Stimulated activated CD4-positive, alpha-beta T cell treated with anti-CD3 and anti-CD28 coated beads, Interleukin-12 subunit alpha, Interleukin-12 subunit beta, amount 100 ng/mL, for 4 hours (primary cell): ENCODE measurements around the gene HCRTR1.

Source experiments
- DNase-seq: peaks from one replicate; pipeline ENCODE4 v3.0.0-alpha.2; 2020

Gene HCRTR1

GRCh38 chr1:31650161-31651088, 32.9 kb downstream of the HCRTR1 start:
- no peak for DNase-seq

DNA sequence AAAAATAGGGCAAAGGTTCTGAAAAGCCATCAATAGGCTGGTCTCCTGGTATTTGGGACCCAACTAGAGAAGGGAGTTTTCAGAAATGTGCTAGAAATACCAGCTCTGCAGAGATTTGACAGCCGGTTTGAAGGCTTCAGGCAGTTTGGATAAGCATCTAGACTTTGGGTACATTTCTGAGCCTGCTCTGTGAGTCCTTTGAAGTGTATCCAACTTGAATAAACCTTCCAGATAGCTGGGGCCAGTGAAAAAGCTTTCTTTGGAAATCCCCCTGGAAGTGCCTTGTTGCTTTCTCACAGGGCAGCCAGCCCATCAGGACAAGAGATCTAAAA, 33.6 kb downstream of the HCRTR1 start:
- no peak for DNase-seq

DNA sequence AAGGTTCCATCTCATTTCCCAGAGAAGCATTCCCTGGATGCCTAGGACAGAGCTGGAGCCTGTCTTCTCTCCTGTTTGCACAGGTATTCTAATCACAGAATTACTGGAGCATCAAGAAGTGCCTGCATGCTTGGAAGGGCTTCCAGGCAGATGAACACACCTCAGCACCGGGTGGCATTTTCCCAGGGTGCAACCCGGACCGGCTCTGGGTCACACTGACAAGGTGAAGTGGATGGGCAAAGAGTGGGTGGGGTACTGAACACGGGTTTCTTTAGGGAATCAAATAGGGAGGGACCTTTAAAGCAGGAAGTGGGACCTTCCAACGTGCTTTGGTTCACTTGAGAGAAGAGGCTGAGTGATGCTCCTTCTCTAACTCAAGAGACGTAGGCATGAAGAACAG, 34.3 kb downstream of the HCRTR1 start:
- DNase-seq = no peak

- no peak for DNase-seq
Measured at GRCh38 chr1:31652891-31653499, 35.5 kb downstream of the HCRTR1 start.

GRCh38 chr1:31653717-31654473, 36.4 kb downstream of the HCRTR1 start:
- DNase-seq = no peak

- DNase-seq = no peak
Measured at GRCh38 chr1:31654474-31654776, 36.9 kb downstream of the HCRTR1 start.

DNA sequence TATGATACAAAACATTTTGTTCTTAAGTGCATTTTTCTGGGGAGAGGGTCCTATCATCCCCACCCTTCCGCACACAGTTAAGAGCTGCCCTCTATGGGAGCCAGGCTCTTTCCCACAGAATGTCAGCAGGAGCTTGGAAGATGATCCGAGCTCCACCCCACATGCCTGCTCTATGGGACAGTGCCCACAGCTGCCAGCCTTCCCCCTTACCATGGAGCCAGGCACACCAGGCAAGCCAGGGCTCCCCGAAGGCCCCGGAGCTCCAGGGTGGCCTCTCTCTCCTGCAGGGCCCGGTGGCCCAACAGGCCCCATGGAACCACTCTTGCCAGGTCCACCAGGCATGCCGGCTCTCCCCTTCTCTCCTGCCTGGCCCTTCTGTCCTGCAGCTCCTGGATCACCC, 37.6 kb downstream of the HCRTR1 start:
- no peak for DNase-seq

DNA sequence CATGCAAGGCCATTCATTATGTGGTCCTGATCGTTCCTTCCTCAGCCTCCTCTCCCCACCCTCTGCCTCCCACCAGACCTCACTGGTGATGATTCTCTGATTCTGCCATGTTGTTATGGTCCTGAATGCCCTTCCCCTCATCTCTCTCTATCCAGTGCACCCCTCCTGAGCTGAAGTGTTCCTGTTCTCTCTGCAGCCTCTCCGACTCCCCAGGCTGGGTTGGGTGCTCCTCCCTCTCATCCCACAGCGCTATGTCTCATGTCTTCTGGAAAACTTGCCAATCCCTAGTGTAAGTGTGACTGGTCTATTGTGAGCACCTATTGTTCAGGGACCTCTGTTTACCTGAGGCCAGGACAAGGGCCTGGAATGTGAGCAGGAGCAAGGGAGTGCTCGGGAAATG, 38.3 kb downstream of the HCRTR1 start:
- no peak for DNase-seq

- DNase-seq = no peak
Measured at GRCh38 chr1:31657020-31657804, 39.7 kb downstream of the HCRTR1 start.

DNA sequence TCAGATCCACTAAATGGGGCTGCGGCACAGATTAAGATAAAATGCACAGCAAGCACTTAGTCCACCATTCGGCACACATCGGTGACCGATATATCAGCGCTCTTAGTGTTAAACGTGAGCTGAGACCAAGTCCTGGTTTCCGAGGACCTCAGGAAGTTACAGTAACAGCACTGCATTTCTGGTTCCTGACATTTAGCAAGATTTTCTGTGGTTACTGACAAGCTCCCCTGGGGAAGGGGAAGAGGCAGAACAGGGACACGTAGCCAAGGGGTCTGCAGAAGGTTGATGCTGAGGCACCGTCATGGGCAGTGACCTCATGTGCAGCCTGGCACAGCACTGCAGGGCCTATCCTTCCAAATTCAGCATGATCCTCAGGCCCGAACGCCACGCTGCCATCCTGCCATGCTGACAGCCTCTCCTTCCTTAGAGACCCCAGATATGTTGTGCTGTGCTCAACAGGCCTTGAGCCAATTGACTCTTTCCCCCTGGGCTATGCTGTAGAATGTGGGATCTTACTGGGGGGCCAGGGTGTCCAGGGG, 40.6 kb downstream of the HCRTR1 start:
- DNase-seq = no peak

DNA sequence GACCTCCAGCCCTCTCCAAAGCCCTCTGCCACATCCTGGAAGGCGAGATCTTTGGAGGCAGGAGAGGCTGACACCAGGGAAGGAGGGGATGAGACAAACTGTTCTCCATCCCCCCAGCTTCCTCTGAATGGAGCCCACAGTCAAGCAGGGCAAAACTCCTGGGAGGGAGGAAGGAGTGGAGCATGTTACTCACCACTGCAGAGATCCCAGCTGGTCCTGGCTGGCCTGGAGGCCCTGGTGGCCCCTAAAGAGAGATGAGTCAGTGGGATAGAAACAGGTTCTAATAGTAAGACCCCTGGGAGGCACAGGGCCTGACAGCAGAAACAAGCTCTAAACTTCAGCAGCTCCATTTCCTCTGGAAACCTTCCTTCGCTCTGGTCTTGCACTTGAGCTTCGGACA, 41.2 kb downstream of the HCRTR1 start:
- DNase-seq = no peak

GRCh38 chr1:31659889-31660288, 42.4 kb downstream of the HCRTR1 start:
- DNase-seq = no peak

GRCh38 chr1:31660871-31661455, 43.5 kb downstream of the HCRTR1 start:
- no peak for DNase-seq

DNA sequence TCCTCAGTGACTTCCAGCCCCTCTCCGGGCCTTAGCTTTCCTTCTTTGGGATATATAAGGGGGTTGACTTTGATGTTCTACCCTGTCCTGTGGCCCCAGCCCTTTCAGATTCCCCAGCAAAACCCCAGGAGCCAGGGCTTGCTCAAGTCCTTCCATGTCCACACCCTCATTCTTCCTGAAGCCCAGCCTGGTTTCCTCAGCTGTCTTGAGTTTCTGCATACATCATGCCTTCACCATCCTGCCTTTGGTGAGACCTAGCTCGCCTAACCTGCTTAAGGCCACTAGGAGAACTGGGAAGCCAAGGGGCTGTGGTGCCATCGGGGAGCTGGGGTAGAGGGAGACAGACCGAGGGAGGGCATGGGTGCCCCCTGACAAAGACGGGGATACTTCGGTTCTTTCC, 44.4 kb downstream of the HCRTR1 start:
- no peak for DNase-seq

- no peak for DNase-seq
Measured at GRCh38 chr1:31662463-31662862, 45.0 kb downstream of the HCRTR1 start.

DNA sequence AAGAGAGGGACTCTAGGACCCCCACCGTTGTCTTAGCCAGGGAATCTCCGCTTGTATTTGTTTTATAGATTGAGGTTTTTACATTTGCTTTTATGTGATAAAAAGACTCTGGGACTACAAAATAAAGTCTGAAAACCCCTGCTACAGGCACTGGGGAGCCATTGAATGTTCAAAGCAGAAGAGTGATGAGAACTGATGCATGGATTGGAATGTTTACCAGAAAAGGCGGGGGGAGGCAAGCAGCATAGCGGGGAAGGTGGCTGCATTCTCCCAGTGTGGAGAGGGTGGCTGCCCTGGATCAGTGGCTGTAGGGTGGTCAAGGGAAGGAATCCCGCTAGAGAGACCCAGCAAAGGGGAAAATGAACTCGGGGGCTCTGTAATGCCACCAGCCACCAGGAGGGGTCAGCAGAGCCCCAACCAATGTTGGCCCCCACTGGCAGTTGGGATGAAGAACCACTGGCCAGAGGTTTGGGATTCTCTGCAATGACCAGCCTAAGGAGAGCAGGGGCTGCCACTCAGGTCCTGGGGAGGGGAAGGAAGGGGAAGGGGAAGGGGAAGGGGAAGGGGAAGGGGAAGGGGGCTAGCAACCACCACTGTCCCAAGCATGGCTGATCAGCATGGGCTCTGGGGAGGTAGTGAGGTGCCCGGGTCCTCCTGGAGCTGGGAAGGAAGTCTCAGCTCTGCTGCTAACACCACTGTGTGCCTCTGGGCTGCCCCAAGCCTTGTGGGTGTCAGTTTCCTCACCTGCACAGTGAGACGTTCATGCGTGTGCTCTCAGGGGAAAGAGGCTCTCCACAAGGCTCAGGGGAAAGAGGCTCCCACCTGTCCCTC, 46.3 kb downstream of the HCRTR1 start:
- DNase-seq = peak; percentile 59

DNA sequence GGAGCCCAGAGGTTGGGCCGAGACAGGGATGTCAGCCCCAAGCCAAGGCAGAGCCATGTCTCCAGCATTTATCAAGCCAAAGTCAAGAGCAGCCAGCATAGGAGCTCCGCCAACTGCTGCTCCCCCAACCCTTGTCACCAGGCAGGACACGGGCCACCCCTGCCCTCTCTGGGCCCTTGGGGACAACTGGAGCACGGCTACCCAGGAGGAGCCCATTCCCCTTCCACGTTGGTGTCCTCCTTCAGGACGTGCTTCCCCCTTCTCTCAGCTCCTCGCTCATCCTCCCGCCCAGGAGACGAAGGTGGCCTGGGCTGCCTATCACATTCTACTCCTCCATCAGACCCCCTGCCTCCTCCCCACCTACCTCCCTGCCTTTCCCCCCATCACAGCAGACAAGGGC, 47.0 kb downstream of the HCRTR1 start:
- no peak for DNase-seq

DNA sequence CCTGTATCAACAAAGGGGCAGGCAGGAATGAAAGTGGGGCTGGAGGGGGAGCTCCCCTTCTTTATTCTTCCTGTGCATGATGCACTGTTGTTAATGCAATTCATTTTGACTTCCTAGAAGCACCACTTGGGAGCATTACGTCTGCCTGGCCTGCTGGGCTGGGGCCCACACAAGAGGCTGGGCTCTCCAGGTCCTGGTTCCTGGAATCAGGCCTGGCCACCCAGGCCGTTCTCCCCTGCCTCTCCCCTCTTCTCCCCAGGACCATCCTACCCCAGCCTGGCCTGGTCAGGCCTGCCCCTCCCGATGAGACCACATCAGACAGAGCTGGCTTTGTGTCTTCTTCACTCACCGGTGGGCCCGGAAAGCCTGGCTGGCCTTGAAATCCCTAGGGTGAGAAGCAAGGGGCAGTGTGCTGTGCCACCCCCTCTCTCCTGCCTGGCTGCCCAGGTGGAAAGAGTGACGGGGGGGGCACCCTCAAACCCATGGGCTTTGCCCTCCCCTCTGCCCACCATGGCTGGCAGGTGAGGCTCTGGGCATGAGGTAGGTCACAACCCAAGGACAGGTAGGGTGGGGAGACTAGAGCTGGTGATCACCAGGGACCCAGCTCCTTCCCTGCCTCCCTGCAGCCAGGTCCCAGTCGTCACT, 47.9 kb downstream of the HCRTR1 start:
- DNase-seq = no peak

- no peak for DNase-seq
Measured at GRCh38 chr1:31666263-31666963, 48.9 kb downstream of the HCRTR1 start.

- no peak for DNase-seq
Measured at GRCh38 chr1:31667065-31667785, 49.7 kb downstream of the HCRTR1 start.
